GM12891 (cell line): ENCODE measurements around the gene FADS6.

Source experiments
- PAX5 ChIP-seq: IDR thresholded peaks from 2 replicates; pipeline ENCODE4 v1.6.1; 2011; ENCODE audit warnings: low read length, moderate library complexity, mild to moderate bottlenecking; ENCODE audit not compliant: insufficient read depth, severe bottlenecking
- POLR2A ChIP-seq: IDR thresholded peaks from 2 replicates; pipeline ENCODE4 v1.6.1; 2011; ENCODE audit warnings: low read depth, low read length, control low read depth
- POLR2AphosphoS5 ChIP-seq: IDR thresholded peaks from 2 replicates; pipeline ENCODE4 v1.6.1; 2011; ENCODE audit warnings: low read depth, low read length, control low read depth
- POU2F2 ChIP-seq: IDR thresholded peaks from 2 replicates; pipeline ENCODE4 v1.6.1; 2011; ENCODE audit warnings: low read depth, mild to moderate bottlenecking, control low read depth, low read length, moderate library complexity
- SPI1 ChIP-seq: IDR thresholded peaks from 2 replicates; pipeline ENCODE4 v1.6.1; 2011; ENCODE audit warnings: low read depth, low read length, control low read depth
- TAF1 ChIP-seq: IDR thresholded peaks from 2 replicates; pipeline ENCODE4 v1.6.1; 2011; ENCODE audit warnings: low read depth, low read length, control low read depth

DNA sequence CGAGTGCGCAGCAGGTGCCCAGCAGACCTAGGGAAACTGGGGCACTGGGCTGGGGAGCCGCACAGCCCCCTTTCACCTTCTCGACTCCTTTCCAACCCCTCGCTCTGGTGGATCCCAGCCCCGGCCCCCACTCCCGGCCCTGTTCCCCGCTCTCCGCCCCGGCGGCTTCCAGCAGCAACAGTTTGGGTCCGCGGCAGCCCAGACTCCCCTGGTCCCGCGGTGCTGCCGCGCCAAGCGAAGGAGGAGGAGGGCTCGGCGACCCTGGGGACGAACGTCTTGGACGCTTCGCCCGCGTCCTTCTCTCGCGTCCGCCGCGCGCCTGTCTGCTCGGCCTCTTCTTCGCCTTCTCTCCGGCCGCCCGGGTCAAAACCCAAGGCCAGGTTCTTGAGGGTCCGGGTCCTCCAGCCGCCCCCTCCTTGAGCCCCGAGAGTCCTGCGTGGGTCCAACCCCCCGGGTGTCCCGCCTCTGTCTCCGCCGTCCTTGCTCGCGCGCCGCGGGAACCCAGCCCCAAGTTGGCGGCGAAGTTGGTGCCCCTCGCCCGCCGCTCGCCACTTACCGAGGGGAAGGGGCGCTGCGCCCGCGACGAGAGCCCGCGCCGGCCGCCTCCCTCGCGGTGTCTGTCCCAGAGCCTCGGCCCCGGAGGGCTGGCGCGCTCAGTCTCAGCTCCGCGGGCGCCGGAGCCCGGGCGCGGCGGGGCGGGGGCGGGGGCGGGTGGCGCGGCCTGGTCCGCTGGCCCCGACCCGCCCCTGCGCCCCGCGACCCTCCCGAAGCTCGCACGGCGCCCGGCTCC is 32.4 kb downstream of the FADS6 start:
- TF ChIP-seq SPI1 (no peak), POLR2AphosphoS5 (no peak), TAF1 (no peak), POLR2A (no peak), POU2F2 (no peak), PAX5 (no peak)
